ENCODE data around the gene OTULIN. TPM values are rescaled to one million over a fixed set of nuclear protein-coding genes. Genes with fewer than 3 reads are reported as not detected.

OTULIN gene
- polyA plus RNA-seq, 1 of the 3 experiments (the other 2 are of a cell fraction) = 6.6 TPM

DNA sequence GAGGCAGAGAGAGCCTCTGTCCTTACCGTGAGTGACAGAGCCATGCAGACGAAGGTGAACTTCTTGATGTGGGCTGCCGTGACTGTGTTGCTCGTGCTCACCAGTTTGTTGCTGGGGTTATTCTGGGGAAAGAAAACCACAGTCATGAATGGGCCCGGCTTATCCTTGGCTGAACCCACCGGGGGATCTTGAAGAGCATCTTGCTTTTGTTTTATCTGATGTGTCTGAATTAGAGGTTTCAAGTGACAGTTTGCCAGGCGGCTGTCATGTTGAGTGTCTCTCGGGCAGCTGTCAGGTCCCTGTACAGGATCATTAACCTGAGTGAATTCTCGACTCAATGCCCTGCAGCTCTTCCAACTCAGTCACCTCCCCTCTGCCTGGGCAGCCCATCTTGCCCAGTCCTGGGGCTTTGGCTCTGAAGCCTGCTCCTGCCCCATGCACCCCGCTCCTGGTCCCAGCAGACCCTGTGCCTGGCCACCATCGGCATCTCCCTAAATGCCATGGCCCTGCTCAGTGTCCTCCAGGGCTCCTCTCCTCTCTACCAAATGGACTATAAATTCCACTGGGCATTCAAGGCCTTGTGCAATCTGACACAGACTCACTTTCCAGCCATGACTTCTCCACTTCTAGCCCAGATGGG lies 77.4 kb downstream of the OTULIN start:
- no peak overlapping the region for H3K4me2 ChIP-seq
- peaks cover 26% of the 10 kb centered on the region for H3F3A ChIP-seq (replicated peaks; ENCODE audit: insufficient read depth)
- no peak for DNase-seq
- H3K27me3 ChIP-seq (ENCODE audit: insufficient read depth) = no peaks in the 10 kb centered on the region
- H3K36me3 ChIP-seq (replicated peaks in 1 of 2; ENCODE audit: control insufficient read depth in 1 of 2, insufficient read depth in 2 of 2, low read length in 1 of 2) = peaks cover 3 to 19% of the 10 kb centered on the region in 2 experiments
- ChIA-PET POLR2A (no interaction called here), CTCF (interaction anchor here (1.1 to 4.4 kb wide), 3 partner anchors 14 to 261 kb away, joined by 3 to 26 read pairs (median 16); no protein-coding TSS in a partner anchor)
- H2AFZ ChIP-seq (ENCODE audit: low read depth) = no peak overlapping the region
- H3K27ac ChIP-seq (ENCODE audit: low read depth in 2 of 2, low read length in 1 of 2) = no peak overlapping the region
- H3K9me3 ChIP-seq = no peaks in the 10 kb centered on the region
- peaks cover 0 to 29% of the 10 kb centered on the region in 2 experiments; a peak in 3 of 4 replicates for H3K4me1 ChIP-seq (ENCODE audit: control insufficient read depth in 1 of 2, insufficient read depth in 2 of 2, low read depth in 1 of 2, low read length in 1 of 2)
- no peaks in the 10 kb centered on the region for H3K9me2 ChIP-seq
- 97% methylated on average over 5 of the region's 11 CpGs for WGBS (ENCODE audit: low lambda C conversion rate)
- H3K4me3 ChIP-seq (ENCODE audit: low read depth in 2 of 2, low read length in 1 of 2) = no peak overlapping the region
- H4K20me1 ChIP-seq (ENCODE audit: insufficient read depth) = no peaks in the 10 kb centered on the region
- no peak for TF ChIP-seq EZH2phosphoT487 (IDR thresholded peaks at IDR 0.05; ENCODE audit: borderline replicate concordance, low read depth)
- TF ChIP-seq, protein P1, sequence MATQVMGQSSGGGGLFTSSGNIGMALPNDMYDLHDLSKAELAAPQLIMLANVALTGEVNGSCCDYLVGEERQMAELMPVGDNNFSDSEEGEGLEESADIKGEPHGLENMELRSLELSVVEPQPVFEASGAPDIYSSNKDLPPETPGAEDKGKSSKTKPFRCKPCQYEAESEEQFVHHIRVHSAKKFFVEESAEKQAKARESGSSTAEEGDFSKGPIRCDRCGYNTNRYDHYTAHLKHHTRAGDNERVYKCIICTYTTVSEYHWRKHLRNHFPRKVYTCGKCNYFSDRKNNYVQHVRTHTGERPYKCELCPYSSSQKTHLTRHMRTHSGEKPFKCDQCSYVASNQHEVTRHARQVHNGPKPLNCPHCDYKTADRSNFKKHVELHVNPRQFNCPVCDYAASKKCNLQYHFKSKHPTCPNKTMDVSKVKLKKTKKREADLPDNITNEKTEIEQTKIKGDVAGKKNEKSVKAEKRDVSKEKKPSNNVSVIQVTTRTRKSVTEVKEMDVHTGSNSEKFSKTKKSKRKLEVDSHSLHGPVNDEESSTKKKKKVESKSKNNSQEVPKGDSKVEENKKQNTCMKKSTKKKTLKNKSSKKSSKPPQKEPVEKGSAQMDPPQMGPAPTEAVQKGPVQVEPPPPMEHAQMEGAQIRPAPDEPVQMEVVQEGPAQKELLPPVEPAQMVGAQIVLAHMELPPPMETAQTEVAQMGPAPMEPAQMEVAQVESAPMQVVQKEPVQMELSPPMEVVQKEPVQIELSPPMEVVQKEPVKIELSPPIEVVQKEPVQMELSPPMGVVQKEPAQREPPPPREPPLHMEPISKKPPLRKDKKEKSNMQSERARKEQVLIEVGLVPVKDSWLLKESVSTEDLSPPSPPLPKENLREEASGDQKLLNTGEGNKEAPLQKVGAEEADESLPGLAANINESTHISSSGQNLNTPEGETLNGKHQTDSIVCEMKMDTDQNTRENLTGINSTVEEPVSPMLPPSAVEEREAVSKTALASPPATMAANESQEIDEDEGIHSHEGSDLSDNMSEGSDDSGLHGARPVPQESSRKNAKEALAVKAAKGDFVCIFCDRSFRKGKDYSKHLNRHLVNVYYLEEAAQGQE (IDR thresholded peaks at IDR 0.05; ENCODE audit: low read depth, low read length) = no peak
- TF ChIP-seq, protein P2, sequence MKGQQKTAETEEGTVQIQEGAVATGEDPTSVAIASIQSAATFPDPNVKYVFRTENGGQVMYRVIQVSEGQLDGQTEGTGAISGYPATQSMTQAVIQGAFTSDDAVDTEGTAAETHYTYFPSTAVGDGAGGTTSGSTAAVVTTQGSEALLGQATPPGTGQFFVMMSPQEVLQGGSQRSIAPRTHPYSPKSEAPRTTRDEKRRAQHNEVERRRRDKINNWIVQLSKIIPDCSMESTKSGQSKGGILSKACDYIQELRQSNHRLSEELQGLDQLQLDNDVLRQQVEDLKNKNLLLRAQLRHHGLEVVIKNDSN (IDR thresholded peaks at IDR 0.05; ENCODE audit: borderline replicate concordance, low read depth) = no peak
- no peak for TF ChIP-seq FOSL2 (IDR thresholded peaks at IDR 0.05; ENCODE audit: borderline replicate concordance, low read depth)
- TF ChIP-seq, protein P3, sequence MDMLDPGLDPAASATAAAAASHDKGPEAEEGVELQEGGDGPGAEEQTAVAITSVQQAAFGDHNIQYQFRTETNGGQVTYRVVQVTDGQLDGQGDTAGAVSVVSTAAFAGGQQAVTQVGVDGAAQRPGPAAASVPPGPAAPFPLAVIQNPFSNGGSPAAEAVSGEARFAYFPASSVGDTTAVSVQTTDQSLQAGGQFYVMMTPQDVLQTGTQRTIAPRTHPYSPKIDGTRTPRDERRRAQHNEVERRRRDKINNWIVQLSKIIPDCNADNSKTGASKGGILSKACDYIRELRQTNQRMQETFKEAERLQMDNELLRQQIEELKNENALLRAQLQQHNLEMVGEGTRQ (IDR thresholded peaks at IDR 0.05; ENCODE audit: borderline replicate concordance, low read depth, low read length) = no peak
- no peak for TF ChIP-seq MEF2A (IDR thresholded peaks at IDR 0.05; ENCODE audit: borderline replicate concordance, low read depth)
- no peak for TF ChIP-seq SIN3A (IDR thresholded peaks at IDR 0.05; ENCODE audit: borderline replicate concordance, low read depth, low read length)
- TF ChIP-seq EP300 (IDR thresholded peaks at IDR 0.05; ENCODE audit: borderline replicate concordance in 1 of 2, low read depth in 1 of 2, low read length in 1 of 2) = no peak
- TF ChIP-seq, protein P4, sequence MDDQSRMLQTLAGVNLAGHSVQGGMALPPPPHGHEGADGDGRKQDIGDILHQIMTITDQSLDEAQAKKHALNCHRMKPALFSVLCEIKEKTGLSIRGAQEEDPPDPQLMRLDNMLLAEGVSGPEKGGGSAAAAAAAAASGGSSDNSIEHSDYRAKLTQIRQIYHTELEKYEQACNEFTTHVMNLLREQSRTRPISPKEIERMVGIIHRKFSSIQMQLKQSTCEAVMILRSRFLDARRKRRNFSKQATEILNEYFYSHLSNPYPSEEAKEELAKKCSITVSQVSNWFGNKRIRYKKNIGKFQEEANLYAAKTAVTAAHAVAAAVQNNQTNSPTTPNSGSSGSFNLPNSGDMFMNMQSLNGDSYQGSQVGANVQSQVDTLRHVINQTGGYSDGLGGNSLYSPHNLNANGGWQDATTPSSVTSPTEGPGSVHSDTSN (IDR thresholded peaks at IDR 0.05) = no peak
- TF ChIP-seq RFX5 (IDR thresholded peaks at IDR 0.05; ENCODE audit: low read length) = no peak
- no peak for TF ChIP-seq JUND (IDR thresholded peaks at IDR 0.05)
- TF ChIP-seq GABPA (IDR thresholded peaks at IDR 0.05; ENCODE audit: low read depth) = no peak
- no peak for TF ChIP-seq SMC3 (IDR thresholded peaks at IDR 0.05; ENCODE audit: low read depth, low read length)
- no peak for TF ChIP-seq NRF1 (IDR thresholded peaks at IDR 0.05; ENCODE audit: low read depth, low read length)
- TF ChIP-seq TEAD4 (IDR thresholded peaks at IDR 0.05; ENCODE audit: borderline replicate concordance, insufficient read depth) = no peak
- TF ChIP-seq POLR2AphosphoS5 (IDR thresholded peaks at IDR 0.05; ENCODE audit: low read depth, low read length) = no peak
- no peak for TF ChIP-seq TAF1 (IDR thresholded peaks at IDR 0.05; ENCODE audit: borderline replicate concordance, low read depth, low read length)
- TF ChIP-seq RXRA (IDR thresholded peaks at IDR 0.05; ENCODE audit: borderline replicate concordance, low read depth) = no peak
- no peak overlapping the region for H3K9ac ChIP-seq
- no peaks in the 10 kb centered on the region for H3K79me2 ChIP-seq (ENCODE audit: insufficient read depth)

Measured in SK-N-SH (cell line).